HL-60 (cell line): ENCODE data around the gene CCDC183.
"Not testable (repeated sequence)": the region's sequence is repeated elsewhere in the genome, so short reads cannot be mapped to it uniquely, and the experiment has no call there.

Experiments
- DNase-seq, 2 experiments: peaks; one replicate each; pipeline ENCODE4 v3.0.0-alpha.2; 2010 to 2020; ENCODE audit warnings: low read depth in 1 of 2, low spot score in 1 of 2
- H3K27ac ChIP-seq: fragments of 250-450 bp; sonication (Bioruptor Pico); replicated peaks from 2 replicates; pipeline ENCODE4 v1.5.1; 2020; ENCODE audit warnings: mild to moderate bottlenecking, moderate library complexity
- H3K27me3 ChIP-seq: fragments of 250-450 bp; sonication (Bioruptor Pico); 2 replicates; pipeline ENCODE4 v1.5.1; 2021; ENCODE audit warnings: mild to moderate bottlenecking, moderate library complexity; ENCODE audit not compliant: insufficient read depth, poor library complexity, severe bottlenecking
- H3K4me3 ChIP-seq: replicated peaks from 2 replicates; pipeline ENCODE4 v1.5.1; 2011; ENCODE audit warnings: mild to moderate bottlenecking, control low read depth, low read length; ENCODE audit not compliant: insufficient read depth
- CTCF ChIP-seq: IDR thresholded peaks from one replicate; pipeline ENCODE4 v1.5.1; 2011; ENCODE audit warnings: low read length, control low read depth, inconsistent platforms; ENCODE audit not compliant: insufficient read depth
- GABPA ChIP-seq: IDR thresholded peaks from 2 replicates; pipeline ENCODE4 v1.6.1; 2012; ENCODE audit warnings: low read depth
- POLR2AphosphoS5 ChIP-seq: IDR thresholded peaks from 2 replicates; pipeline ENCODE4 v1.6.1; 2012; ENCODE audit warnings: low read depth
- SPI1 ChIP-seq: IDR thresholded peaks from 2 replicates; pipeline ENCODE4 v1.6.1; 2012; ENCODE audit warnings: low read depth, mild to moderate bottlenecking, borderline replicate concordance
- TF ChIP-seq, protein P1 (sequence below): IDR thresholded peaks from 2 replicates; pipeline ENCODE4 v1.6.1; 2012; ENCODE audit warnings: low read depth; ENCODE audit not compliant: insufficient replicate concordance

CCDC183 gene

DNA sequence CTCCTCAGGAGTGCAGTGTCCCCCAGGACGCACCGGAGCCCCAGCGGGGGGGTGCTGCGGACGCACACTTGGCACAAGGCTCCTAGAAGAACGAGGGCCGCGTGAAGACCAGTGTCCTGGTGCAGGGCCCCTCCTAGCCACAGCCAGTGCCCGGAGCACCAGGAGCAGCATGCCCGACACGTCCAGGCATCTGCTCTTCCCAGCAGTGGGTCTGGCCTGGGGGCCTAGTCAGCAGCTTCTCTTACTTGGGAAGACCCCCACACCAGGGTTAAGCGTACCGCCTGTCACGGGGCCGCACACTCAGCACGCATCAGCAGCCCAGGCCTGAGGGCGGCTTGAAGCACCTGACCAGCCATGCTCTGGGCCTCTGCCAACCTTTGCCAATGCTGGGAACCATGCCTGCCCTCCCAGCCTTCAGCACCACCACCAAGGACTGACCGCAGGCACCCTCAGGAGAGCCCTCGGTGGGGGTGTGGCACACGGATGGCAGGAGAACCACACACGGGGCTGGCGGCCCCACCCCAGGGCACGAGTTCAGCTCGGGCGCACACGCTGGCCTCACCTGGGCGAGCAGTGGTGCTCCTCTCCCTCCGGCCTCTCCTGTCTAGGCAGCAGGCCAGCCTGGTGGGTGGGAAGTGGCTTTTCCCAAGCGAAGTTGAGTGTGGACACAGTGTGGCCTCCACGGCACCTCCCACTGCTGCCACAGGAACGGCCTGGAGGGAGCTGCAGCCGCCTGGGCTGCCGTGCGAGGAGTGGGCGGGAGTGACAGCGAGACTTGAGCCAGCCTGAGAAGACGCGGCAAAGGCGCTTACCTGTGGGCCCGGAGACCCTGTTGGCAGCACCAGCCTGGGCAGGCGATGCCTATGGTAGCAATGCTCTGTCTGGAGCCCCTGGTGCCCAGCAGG lies 34.1 kb downstream of the CCDC183 start:
- Histone ChIP-seq H3K27ac (peak overlapping the region; percentile 64), H3K27me3 (no peaks in the 10 kb centered on the region), H3K4me3 (no peak overlapping the region)
- no peak for DNase-seq
- no peak for TF ChIP-seq GABPA
- TF ChIP-seq CTCF, result no peak

DNA sequence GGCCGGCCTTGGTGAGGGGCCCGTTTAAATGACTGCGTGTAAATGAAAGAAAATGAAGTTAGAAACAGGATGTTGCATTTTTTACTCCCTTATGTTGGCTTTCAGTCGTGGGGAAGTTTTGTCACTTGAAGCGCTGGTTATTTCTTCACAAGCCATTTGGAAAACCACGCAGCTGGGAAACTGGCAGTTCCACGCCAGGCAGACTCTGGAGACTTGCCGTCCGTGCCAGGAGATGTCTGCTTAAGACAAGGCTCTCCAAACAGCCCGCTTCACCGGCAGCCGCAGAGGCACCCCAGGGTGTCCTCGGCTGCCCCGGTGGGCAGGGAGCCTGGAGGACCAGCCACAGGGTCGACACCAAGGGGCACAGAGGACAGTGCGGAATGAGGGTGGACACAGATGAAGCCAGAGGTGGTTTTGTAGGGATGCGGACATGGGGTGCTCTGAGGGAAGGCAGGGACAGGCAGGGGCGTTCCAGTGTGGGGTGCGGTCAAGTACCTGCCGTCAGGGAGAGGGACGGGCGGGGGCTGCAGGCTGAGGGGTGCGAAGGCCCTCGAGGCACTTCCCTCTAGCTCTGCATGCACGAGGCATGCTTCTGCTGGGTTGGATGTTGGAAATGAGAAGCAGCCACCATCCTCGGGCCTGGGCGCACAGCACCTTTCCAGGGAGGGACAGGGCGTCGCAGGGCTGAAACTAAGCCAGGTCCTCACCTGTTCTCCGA lies 35.0 kb downstream of the CCDC183 start:
- no peak overlapping the region for H3K4me3 ChIP-seq
- peak in 1 of 2 experiments; percentile 51 for DNase-seq
- TF ChIP-seq, protein P1, sequence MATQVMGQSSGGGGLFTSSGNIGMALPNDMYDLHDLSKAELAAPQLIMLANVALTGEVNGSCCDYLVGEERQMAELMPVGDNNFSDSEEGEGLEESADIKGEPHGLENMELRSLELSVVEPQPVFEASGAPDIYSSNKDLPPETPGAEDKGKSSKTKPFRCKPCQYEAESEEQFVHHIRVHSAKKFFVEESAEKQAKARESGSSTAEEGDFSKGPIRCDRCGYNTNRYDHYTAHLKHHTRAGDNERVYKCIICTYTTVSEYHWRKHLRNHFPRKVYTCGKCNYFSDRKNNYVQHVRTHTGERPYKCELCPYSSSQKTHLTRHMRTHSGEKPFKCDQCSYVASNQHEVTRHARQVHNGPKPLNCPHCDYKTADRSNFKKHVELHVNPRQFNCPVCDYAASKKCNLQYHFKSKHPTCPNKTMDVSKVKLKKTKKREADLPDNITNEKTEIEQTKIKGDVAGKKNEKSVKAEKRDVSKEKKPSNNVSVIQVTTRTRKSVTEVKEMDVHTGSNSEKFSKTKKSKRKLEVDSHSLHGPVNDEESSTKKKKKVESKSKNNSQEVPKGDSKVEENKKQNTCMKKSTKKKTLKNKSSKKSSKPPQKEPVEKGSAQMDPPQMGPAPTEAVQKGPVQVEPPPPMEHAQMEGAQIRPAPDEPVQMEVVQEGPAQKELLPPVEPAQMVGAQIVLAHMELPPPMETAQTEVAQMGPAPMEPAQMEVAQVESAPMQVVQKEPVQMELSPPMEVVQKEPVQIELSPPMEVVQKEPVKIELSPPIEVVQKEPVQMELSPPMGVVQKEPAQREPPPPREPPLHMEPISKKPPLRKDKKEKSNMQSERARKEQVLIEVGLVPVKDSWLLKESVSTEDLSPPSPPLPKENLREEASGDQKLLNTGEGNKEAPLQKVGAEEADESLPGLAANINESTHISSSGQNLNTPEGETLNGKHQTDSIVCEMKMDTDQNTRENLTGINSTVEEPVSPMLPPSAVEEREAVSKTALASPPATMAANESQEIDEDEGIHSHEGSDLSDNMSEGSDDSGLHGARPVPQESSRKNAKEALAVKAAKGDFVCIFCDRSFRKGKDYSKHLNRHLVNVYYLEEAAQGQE, result no peak
- TF ChIP-seq SPI1, result no peak
- no peak for TF ChIP-seq CTCF
- no peak for TF ChIP-seq GABPA
- no peak for TF ChIP-seq POLR2AphosphoS5
- H3K27ac ChIP-seq, result peak overlapping the region; percentile 64
- H3K27me3 ChIP-seq, result no peaks in the 10 kb centered on the region

DNA sequence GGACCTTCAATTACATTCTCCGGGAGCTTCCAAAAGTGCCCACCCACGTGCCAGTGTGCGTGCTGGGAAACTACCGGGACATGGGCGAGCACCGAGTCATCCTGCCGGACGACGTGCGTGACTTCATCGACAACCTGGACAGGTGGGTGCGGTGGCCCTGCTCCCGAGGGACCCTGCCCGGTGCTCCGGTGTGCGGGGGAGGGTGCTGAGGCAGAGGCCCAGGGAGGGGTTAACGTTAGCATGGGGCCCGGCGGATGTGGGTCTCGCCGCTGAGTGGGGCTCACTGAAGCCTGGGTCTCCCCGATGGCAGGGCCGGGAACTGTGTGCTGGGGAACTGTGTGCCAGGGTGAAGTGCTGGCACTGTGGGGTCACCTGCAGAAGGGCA lies 35.6 kb downstream of the CCDC183 start:
- peak overlapping the region; percentile 64 for H3K27ac ChIP-seq
- no peak overlapping the region for H3K4me3 ChIP-seq
- no peak for TF ChIP-seq GABPA
- TF ChIP-seq, protein P1, result no peak
- no peaks in the 10 kb centered on the region for H3K27me3 ChIP-seq
- DNase-seq, result no peak

DNA sequence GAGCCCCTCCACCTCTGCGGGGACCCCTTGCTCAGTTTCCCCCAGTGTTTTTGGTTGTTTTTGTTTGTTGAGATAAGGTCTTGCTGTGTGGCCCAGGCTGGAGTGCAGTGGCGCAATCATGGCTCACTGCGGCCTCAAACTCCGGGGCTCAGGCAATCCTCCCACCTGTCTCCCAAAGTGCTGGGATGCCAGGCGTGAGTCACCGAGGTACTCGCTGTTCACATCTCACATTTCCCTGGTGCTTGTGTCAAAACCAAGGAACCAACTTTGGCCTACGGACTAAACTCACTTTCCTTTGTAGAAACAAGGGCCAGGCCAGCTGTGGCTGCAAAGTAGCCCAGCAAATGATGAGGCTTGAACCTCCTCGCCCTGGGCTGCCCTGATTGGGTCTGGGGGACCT lies 36.4 kb downstream of the CCDC183 start:
- no peak overlapping the region for H3K4me3 ChIP-seq
- TF ChIP-seq, protein P1, result no peak
- TF ChIP-seq GABPA, result no peak
- no peak for TF ChIP-seq CTCF
- TF ChIP-seq SPI1, result no peak
- TF ChIP-seq POLR2AphosphoS5, result no peak
- H3K27me3 ChIP-seq, result no peaks in the 10 kb centered on the region
- no peak for DNase-seq
- H3K27ac ChIP-seq, result no peak overlapping the region; the same call in 1 of the 2 replicates

GRCh38 chr9:136833381-136834048 lies 37.4 kb downstream of the CCDC183 start:
- not testable (repeated sequence) for DNase-seq, H3K27ac ChIP-seq, H3K27me3 ChIP-seq, H3K4me3 ChIP-seq
